Naive B cell (primary cell): ENCODE data around the gene PCCB. TPM values are rescaled to one million over a fixed set of nuclear protein-coding genes. Genes with fewer than 3 reads are reported as not detected.
"Not testable (repeated sequence)": the region's sequence is repeated elsewhere in the genome, so short reads cannot be mapped to it uniquely, and the experiment has no call there.

Experiments used
- ATAC-seq, 2 donors: fragments of 150-1000 bp; cut with Tn5 transposase; 2 replicates each; pipeline ENCODE4 v1.10.0; 2021; ENCODE audit warnings: low read depth in 2 of 2, mild to moderate bottlenecking in 2 of 2, moderate library complexity in 2 of 2
- DNase-seq: peaks from one replicate; pipeline ENCODE4 v3.0.0; 2022
- H3K27ac Mint-ChIP-seq, 6 donors: one replicate each; pipeline ENCODE4 v1.8.0; 2020 to 2022; ENCODE audit warnings: mild to moderate bottlenecking in 6 of 6, mixed read lengths in 6 of 6, moderate library complexity in 5 of 6, inconsistent platforms in 2 of 6
- H3K27me3 Mint-ChIP-seq, 3 donors: one replicate each; pipeline ENCODE4 v1.8.0; 2021 to 2022; ENCODE audit warnings: mixed read lengths in 3 of 3, mild to moderate bottlenecking in 1 of 3
- H3K36me3 Mint-ChIP-seq, 2 donors: one replicate each; pipeline ENCODE4 v1.8.0; 2020 to 2022; ENCODE audit warnings: mixed read lengths in 2 of 2, inconsistent platforms in 1 of 2, mild to moderate bottlenecking in 1 of 2
- H3K4me1 Mint-ChIP-seq, 3 donors: one replicate each; pipeline ENCODE4 v1.8.0; 2020 to 2022; ENCODE audit warnings: mixed read lengths in 3 of 3, inconsistent platforms in 1 of 3, mild to moderate bottlenecking in 1 of 3, moderate library complexity in 1 of 3
- H3K4me3 Mint-ChIP-seq, 8 donors: one replicate each; pipeline ENCODE4 v1.8.0; 2020 to 2022; ENCODE audit warnings: mild to moderate bottlenecking in 8 of 8, mixed read lengths in 8 of 8, moderate library complexity in 8 of 8, inconsistent platforms in 2 of 8
- H3K9me3 Mint-ChIP-seq, 7 donors: one replicate each; pipeline ENCODE4 v1.8.0; 2020 to 2022; ENCODE audit warnings: mixed read lengths in 7 of 7, mild to moderate bottlenecking in 5 of 7, inconsistent platforms in 2 of 7, moderate library complexity in 1 of 7
- polyA plus RNA-seq, 6 donors: library from polyadenylated mRNA; unstranded; fragments of 300-500 nt; fragmentation: Illumina TruSeq; gene quantifications; one replicate each; pipeline ENCODE4 v1.2.3, GENCODE V29; 2021; ENCODE audit warnings: low read depth in 6 of 6

PCCB gene
- polyA plus RNA-seq, 6 donors from 2014 or later: 26.4 to 54.8 (median 33.1) TPM

- Mint-ChIP-seq H3K4me3 (no peak overlapping the region), H3K36me3 (peaks cover 0 to 18% of the 10 kb centered on the region in 2 donors), H3K4me1 (no peaks in the 10 kb centered on the region), H3K27ac (peak overlapping the region in 3 of 6 donors; percentile 18 to 54 (median 31)), H3K9me3 (no peaks in the 10 kb centered on the region), H3K27me3 (no peaks in the 10 kb centered on the region)
- ATAC-seq: no peak
- DNase-seq: no peak
These were observed 93.9 kb downstream of the PCCB start for GRCh38 chr3:136343873-136344555.

DNA sequence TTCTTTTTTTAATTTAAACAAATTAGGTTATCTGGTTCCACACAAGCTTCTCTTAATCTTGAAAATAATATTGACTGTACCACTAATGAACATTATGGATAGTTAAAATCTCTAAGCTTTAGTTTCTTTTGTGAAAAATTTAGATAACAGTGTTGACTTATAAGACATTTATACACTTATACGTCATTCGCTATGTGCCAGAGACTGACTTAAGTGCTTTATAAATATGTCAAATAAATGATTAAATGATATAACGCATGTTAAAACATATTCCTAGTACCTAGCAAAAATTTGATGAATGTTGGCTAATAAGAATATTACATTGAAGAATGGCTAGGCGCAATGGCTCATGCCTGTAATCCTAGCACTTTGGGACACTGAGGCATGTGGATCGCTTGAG, 96.3 kb downstream of the PCCB start:
- peak overlapping the region in 1 of 6 donors; percentile 51 for H3K27ac Mint-ChIP-seq
- no peak overlapping the region for H3K4me3 Mint-ChIP-seq
- no peak for ATAC-seq
- no peak for DNase-seq
- peaks cover 0 to 14% of the 10 kb centered on the region in 2 donors for H3K36me3 Mint-ChIP-seq
- no peaks in the 10 kb centered on the region for H3K4me1 Mint-ChIP-seq
- no peaks in the 10 kb centered on the region for H3K27me3 Mint-ChIP-seq
- H3K9me3 Mint-ChIP-seq: no peaks in the 10 kb centered on the region

- no peak overlapping the region for H3K27ac Mint-ChIP-seq
- ATAC-seq (no peak), DNase-seq (no peak)
- no peaks in the 10 kb centered on the region for H3K9me3 Mint-ChIP-seq
- no peak overlapping the region for H3K4me3 Mint-ChIP-seq
- H3K4me1 Mint-ChIP-seq: no peaks in the 10 kb centered on the region
- H3K27me3 Mint-ChIP-seq: no peaks in the 10 kb centered on the region
- H3K36me3 Mint-ChIP-seq: peaks cover 5 to 18% of the 10 kb centered on the region in 2 donors
These were observed 100.0 kb downstream of the PCCB start for GRCh38 chr3:136350132-136350531.

GRCh38 chr3:136350557-136350956, 100.4 kb downstream of the PCCB start:
- DNase-seq (no peak), ATAC-seq (no peak)
- Mint-ChIP-seq H3K27ac (peak overlapping the region in 1 of 6 donors; percentile 73), H3K36me3 (peaks cover 9 to 20% of the 10 kb centered on the region in 2 donors), H3K27me3 (no peaks in the 10 kb centered on the region), H3K4me3 (no peak overlapping the region), H3K9me3 (peaks cover 0 to 4% (median 3%) of the 10 kb centered on the region in 7 donors), H3K4me1 (peaks cover 0 to 3% (median 0%) of the 10 kb centered on the region in 3 donors)

DNA sequence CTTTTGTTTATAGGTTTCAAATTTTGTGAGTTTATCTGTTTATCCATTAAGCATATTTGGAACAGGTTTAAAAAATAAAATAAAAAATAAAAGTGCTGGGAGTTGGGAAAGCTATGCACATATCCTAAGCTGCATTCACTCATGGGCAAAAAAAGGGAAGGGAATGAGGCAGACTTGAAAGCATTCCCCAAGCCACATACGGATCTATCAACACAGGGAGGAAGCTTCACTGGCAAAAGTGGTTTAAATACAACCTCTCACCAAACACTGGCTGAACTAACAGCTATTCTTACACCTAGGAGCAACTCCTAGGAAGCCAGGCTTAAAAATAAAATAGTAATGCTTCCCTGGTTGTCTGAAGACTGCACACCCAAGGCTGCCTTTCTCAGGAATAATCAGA, 101.2 kb downstream of the PCCB start:
- Mint-ChIP-seq H3K36me3 (peaks cover 16 to 21% of the 10 kb centered on the region in 2 donors), H3K4me3 (no peak overlapping the region), H3K4me1 (peaks cover 0 to 3% (median 0%) of the 10 kb centered on the region in 3 donors), H3K27ac (peak overlapping the region in 1 of 6 donors; percentile 24), H3K27me3 (no peaks in the 10 kb centered on the region), H3K9me3 (peaks cover 0 to 9% (median 6%) of the 10 kb centered on the region in 7 donors)
- DNase-seq: no peak
- no peak for ATAC-seq

DNA sequence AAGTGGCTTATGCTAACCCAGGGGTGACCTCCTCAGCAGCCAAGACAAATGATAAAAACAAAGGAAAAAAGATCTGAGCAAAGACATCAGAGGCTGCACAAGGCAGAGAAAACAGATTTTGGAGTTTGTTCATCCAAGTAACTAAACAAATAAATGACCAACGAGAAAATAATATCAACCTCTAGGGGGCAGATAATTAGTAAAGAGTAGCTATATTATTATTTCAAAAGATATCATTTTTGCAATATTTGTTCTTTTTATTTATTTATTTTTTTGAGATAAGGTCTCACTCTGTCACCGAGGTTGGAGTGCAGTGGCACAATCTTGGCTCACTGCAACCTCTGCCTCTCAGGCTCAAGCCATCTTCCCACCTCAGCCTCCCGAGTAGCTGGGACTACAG, 101.8 kb downstream of the PCCB start:
- Mint-ChIP-seq H3K9me3 (peaks cover 0 to 9% (median 6%) of the 10 kb centered on the region in 7 donors), H3K36me3 (peaks cover 16 to 21% of the 10 kb centered on the region in 2 donors), H3K27me3 (no peaks in the 10 kb centered on the region), H3K4me3 (no peak overlapping the region), H3K4me1 (peaks cover 0 to 3% (median 0%) of the 10 kb centered on the region in 3 donors), H3K27ac (peak overlapping the region in 1 of 6 donors; percentile 24)
- ATAC-seq: no peak
- DNase-seq: no peak

DNA sequence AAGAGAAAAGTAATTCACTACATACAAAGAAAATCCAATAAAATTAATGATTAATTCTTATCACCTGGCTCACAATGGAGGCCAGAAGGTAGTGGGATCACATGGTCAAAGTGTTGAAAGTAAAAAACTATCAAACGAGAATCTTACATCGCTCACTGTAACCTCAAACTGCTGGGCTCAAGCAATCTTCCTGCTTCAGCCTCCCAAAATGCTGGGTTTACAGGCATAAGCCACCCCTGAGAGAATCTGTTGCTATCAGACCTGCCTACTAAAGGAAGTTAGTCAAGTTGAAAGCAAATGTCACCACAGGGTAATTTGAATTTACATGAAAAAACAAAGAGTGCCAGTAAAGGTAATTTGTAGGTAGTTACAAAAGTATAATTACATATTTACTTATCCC, 103.3 kb downstream of the PCCB start:
- ATAC-seq: no peak
- Mint-ChIP-seq H3K4me3 (no peak overlapping the region), H3K36me3 (peaks cover 16 to 20% of the 10 kb centered on the region in 2 donors), H3K4me1 (peaks cover 0 to 3% (median 0%) of the 10 kb centered on the region in 3 donors), H3K9me3 (peaks cover 0 to 9% (median 6%) of the 10 kb centered on the region in 7 donors), H3K27ac (no peak overlapping the region), H3K27me3 (no peaks in the 10 kb centered on the region)
- DNase-seq: no peak

DNA sequence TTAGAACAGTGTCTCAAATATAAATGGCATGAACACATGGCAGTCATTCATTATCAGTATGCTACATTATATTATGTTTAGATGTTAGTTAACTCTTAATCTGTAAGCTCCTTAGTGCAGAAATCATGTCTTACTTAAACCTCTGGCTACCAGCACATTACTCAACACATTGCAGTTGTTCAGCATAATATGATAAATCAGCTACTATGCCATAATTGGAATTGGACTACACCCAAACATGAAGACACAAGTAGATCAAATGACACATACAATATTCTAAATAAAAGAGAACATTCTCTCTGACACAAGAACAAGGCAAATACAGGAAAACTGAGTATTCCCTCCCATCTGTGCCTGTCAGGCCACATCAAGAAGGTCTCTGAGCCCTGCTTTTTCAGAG, 116.1 kb downstream of the PCCB start:
- peak overlapping the region in 2 of 6 donors; percentile 11 to 36 for H3K27ac Mint-ChIP-seq
- no peaks in the 10 kb centered on the region for H3K9me3 Mint-ChIP-seq
- no peaks in the 10 kb centered on the region for H3K27me3 Mint-ChIP-seq
- H3K4me3 Mint-ChIP-seq: no peak overlapping the region
- ATAC-seq (no peak), DNase-seq (no peak)
- H3K4me1 Mint-ChIP-seq: no peaks in the 10 kb centered on the region
- peaks cover 15 to 18% of the 10 kb centered on the region in 2 donors for H3K36me3 Mint-ChIP-seq

DNA sequence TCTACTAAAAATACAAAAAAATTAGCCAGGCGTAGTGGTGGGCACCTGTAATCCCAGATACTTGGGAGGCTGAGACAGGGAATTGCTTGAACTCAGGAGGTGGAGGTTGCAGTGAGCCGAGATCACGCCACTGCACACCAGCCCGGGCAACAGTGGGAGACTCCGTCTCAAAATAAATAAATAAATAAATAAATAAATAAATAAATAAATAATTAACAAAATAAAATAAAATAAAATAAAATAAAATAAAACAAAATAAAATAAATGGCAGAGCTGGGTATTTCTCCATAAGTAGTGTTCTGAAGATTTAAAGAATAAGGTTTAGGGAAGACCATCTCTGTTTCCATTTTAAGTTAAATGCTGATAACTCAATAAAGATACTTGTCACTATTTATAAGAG, 125.7 kb downstream of the PCCB start:
- H3K27me3 Mint-ChIP-seq: not testable (repeated sequence)

GRCh38 chr3:136377508-136377907, 127.4 kb downstream of the PCCB start:
- H3K27me3 Mint-ChIP-seq: no peaks in the 10 kb centered on the region
- no peak for ATAC-seq
- no peaks in the 10 kb centered on the region for H3K4me1 Mint-ChIP-seq
- no peak overlapping the region for H3K4me3 Mint-ChIP-seq
- H3K27ac Mint-ChIP-seq: no peak overlapping the region
- no peaks in the 10 kb centered on the region for H3K9me3 Mint-ChIP-seq
- H3K36me3 Mint-ChIP-seq: peaks cover 9 to 16% of the 10 kb centered on the region in 2 donors
- DNase-seq: no peak

More for the DNA sequence above, 125.7 kb downstream of the PCCB start:
- H3K27ac Mint-ChIP-seq, H3K9me3 Mint-ChIP-seq, H3K4me3 Mint-ChIP-seq, H3K4me1 Mint-ChIP-seq, ATAC-seq, DNase-seq: not testable (repeated sequence)
- peaks cover 9 to 16% of the 10 kb centered on the region in 2 donors for H3K36me3 Mint-ChIP-seq

DNA sequence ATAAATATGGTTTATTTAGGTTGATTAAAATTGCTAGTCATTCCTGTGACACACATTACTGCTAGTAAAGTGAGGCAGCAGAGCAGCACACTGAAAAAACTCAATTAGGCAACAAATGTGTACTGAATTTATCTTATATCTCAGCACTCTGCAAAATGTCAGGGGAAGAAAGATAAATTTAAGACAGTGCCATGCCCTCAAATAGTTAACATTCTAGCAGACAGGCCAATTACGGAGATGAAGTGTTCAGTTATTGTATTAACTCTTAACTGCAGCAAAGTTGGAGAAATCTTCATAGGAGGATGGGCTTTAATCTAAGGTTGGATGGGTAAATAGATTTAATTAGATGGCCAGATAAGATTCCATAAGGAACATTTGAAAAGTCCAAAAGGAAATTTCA, 127.9 kb downstream of the PCCB start:
- Mint-ChIP-seq H3K36me3 (peaks cover 7 to 16% of the 10 kb centered on the region in 2 donors), H3K27me3 (no peaks in the 10 kb centered on the region), H3K4me1 (no peaks in the 10 kb centered on the region), H3K27ac (no peak overlapping the region), H3K4me3 (no peak overlapping the region), H3K9me3 (no peaks in the 10 kb centered on the region)
- DNase-seq (no peak), ATAC-seq (no peak)

Other genes with a start within 250 kb of the PCCB start
- gene MSL2, start 54.0 kb upstream of the PCCB start, polyA plus RNA-seq: 10 to 100 TPM; 24.4 to 60.5 (median 53.8) TPM